K562 (cell line): ENCODE data around the gene MYH6. TPM values are rescaled to one million over a fixed set of nuclear protein-coding genes. Genes with fewer than 3 reads are reported as not detected.

Experiments
- ATAC-seq: fragments of 200-7000 bp; cut with Tn5 transposase; 3 replicates; pipeline ENCODE4 v1.9.1; 2020; ENCODE audit warnings: moderate library complexity
- BruUV-seq: library from RNA; stranded (reverse); fragments of 400-500 nt; replicated peaks from 2 replicates; lab custom pipeline; 2021; lab: Mats Ljungman, UMichigan
- CTCF ChIA-PET: fragments of 300-600 bp; formaldehyde crosslinking; extraction: SDS; loops from one replicate; lab custom pipeline; 2021; ENCODE audit warnings: low intra/inter-chr PET ratio; lab: Yijun Ruan, JAX
- POLR2A ChIA-PET: fragments of 300-600, 350-650 bp; sonication (Branson Sonifier 250); formaldehyde crosslinking; extraction: SDS; loops from one replicate; lab custom pipeline; 2021; ENCODE audit warnings: antibody characterized with exemption, inconsistent platforms; lab: Yijun Ruan, JAX
- DNase-seq, 4 experiments: peaks; one replicate each; pipeline versions ENCODE4 v3.0.0 to v3.0.0-alpha.2; 2011 to 2018; ENCODE audit warnings: low spot score in 3 of 4, mixed read lengths in 3 of 4; ENCODE audit errors: extremely low read depth in 1 of 4
- FAIRE-seq: peaks from 2 replicates; lab custom pipeline; 2011; peaks lifted over from hg19 to GRCh38; lab: Jason Lieb, UNC
- H2AFZ ChIP-seq: 2 replicates; pipeline ENCODE4 v1.6.0; 2011; ENCODE audit warnings: low read depth, low read length, control low read depth, inconsistent platforms
- H3K27ac ChIP-seq: fragments of 200-600 bp; 3 replicates; pipeline ENCODE4 v1.8.0; 2011; ENCODE audit warnings: low read depth, mild to moderate bottlenecking, control low read depth, inconsistent platforms, low read length, moderate library complexity, mixed read lengths; ENCODE audit errors: extremely low read depth
- H3K27me3 ChIP-seq, 2 experiments: fragments of 300-600 bp in 1 of 2; 2 replicates in 1 of 2; 3 replicates in 1 of 2; pipeline versions ENCODE4 v1.6.0 to v1.8.0; 2011; ENCODE audit warnings: inconsistent platforms in 2 of 2, low read length in 2 of 2, mild to moderate bottlenecking in 1 of 2, mixed read lengths in 1 of 2, moderate library complexity in 1 of 2; ENCODE audit not compliant: control insufficient read depth in 2 of 2, insufficient read depth in 2 of 2
- H3K36me3 ChIP-seq: fragments of 300-600 bp; 3 replicates; pipeline ENCODE4 v1.8.0; 2011; ENCODE audit warnings: mild to moderate bottlenecking, low read length, inconsistent platforms; ENCODE audit not compliant: control insufficient read depth, insufficient read depth
- H3K4me1 ChIP-seq, 2 experiments: fragments of 200-600 bp in 1 of 2; replicated peaks in 1 of 2; 2 replicates in 1 of 2; 3 replicates in 1 of 2; pipeline versions ENCODE4 v1.5.1 to v1.8.0; 2011; ENCODE audit warnings: inconsistent platforms in 2 of 2, low read length in 2 of 2, mild to moderate bottlenecking in 1 of 2, mixed read lengths in 1 of 2, moderate library complexity in 1 of 2; ENCODE audit not compliant: control insufficient read depth in 2 of 2, insufficient read depth in 2 of 2
- H3K4me2 ChIP-seq: 2 replicates; pipeline ENCODE4 v1.6.1; 2011; ENCODE audit warnings: low read length, control low read depth, inconsistent platforms, mixed read lengths; ENCODE audit not compliant: insufficient read depth
- H3K4me3 ChIP-seq: fragments of 200-600 bp; sonication (generic), shearing (Covaris generic); 2 replicates; pipeline ENCODE4 v1.5.1; 2016; ENCODE audit warnings: control low read depth, inconsistent platforms
- H3K79me2 ChIP-seq: fragments of 200-600 bp; 3 replicates; pipeline ENCODE4 v1.8.0; 2011; ENCODE audit warnings: low read length, inconsistent platforms; ENCODE audit not compliant: control insufficient read depth, insufficient read depth
- H3K9ac ChIP-seq, 2 experiments: 2 replicates each; pipeline versions ENCODE4 v1.6.0 to v1.6.1; 2011; ENCODE audit warnings: low read depth in 2 of 2, low read length in 2 of 2, control low read depth in 1 of 2, inconsistent platforms in 1 of 2, mild to moderate bottlenecking in 1 of 2, mixed read lengths in 1 of 2; ENCODE audit not compliant: insufficient read depth in 1 of 2
- H3K9me1 ChIP-seq: one replicate; pipeline ENCODE4 v1.6.0; 2011; ENCODE audit warnings: inconsistent platforms, mild to moderate bottlenecking, low read length, moderate library complexity; ENCODE audit not compliant: control insufficient read depth, insufficient read depth
- H3K9me3 ChIP-seq: replicated peaks from 2 replicates; pipeline ENCODE4 v1.5.1; 2011; ENCODE audit warnings: low read depth, low read length, inconsistent platforms; ENCODE audit not compliant: control insufficient read depth, insufficient read depth
- H4K20me1 ChIP-seq: replicated peaks from 2 replicates; pipeline ENCODE4 v1.6.1; 2011; ENCODE audit warnings: low read length, inconsistent platforms, mixed read lengths; ENCODE audit not compliant: control insufficient read depth, insufficient read depth
- BACH1 ChIP-seq: fragments of 200-800 bp; sonication (Bioruptor generic); IDR thresholded peaks from 2 replicates; pipeline ENCODE4 v1.6.1; 2016; ENCODE audit warnings: missing genetic modification characterization, missing compliant biosample characterization
- BCOR ChIP-seq: fragments of 450-650 bp; IDR thresholded peaks from 2 replicates; pipeline ENCODE4 v1.6.1; 2016
- ILF3 ChIP-seq: fragments of 450-650 bp; IDR thresholded peaks from 2 replicates; pipeline ENCODE4 v1.6.1; 2018; ENCODE audit warnings: antibody characterized with exemption, mild to moderate bottlenecking, moderate library complexity, borderline replicate concordance
- MCM2 ChIP-seq: fragments of 450-650 bp; IDR thresholded peaks from 2 replicates; pipeline ENCODE4 v1.6.1; 2017; ENCODE audit warnings: low read depth, mild to moderate bottlenecking
- ZNF232 ChIP-seq: sonication (generic); formaldehyde crosslinking; IDR thresholded peaks from 2 replicates; pipeline ENCODE4 v1.8.0; 2022; ENCODE audit warnings: mild to moderate bottlenecking, missing genetic modification reagents
- ZNF324 ChIP-seq: fragments of 250-450 bp; sonication (Bioruptor Pico); IDR thresholded peaks from 2 replicates; pipeline ENCODE4 v1.4.0; 2020; ENCODE audit warnings: mild to moderate bottlenecking
- ZNF551 ChIP-seq: fragments of 250-450 bp; sonication (Bioruptor Pico); IDR thresholded peaks from 2 replicates; pipeline ENCODE4 v1.5.0; 2021; ENCODE audit warnings: mild to moderate bottlenecking, moderate library complexity
- WGBS: fragments of 100-300 bp; shearing (Covaris generic); methylation state at CpG from one replicate; pipeline ENCODE4 v1.1.6; 2016; ENCODE audit warnings: low coverage, mixed read lengths; ENCODE audit not compliant: insufficient coverage; ENCODE audit errors: missing lambda C conversion rate; 5-methylcytosine and 5-hydroxymethylcytosine counted together
- in situ Hi-C: fragments of 300-500 bp; cut with MboI; formaldehyde crosslinking; loops from 4 replicates; pipeline ENCODE4 v1.15.0; 2018; ENCODE audit warnings: inconsistent platforms, mixed read lengths
- intact Hi-C: fragments of 100-400 bp; cut with micrococcal nuclease; formaldehyde crosslinking; loops from 2 replicates; pipeline ENCODE4 v1.14.2; 2022
- polyA plus RNA-seq, 8 experiments: library from polyadenylated mRNA; depleted of rRNA in 4 of 8; stranded (reverse) in 5 of 8; unstranded in 3 of 8; fragments of >200 nt; fragmentation: Nextera tagmentation in 2 of 8; fragmentation: Illumina TruSeq in 1 of 8; extraction: Ambion mirVana in 2 of 8; extraction: Trizol in 1 of 8; gene quantifications; 2 replicates each; pipeline versions ENCODE4 v1.2.1 to v1.2.3, GENCODE V29; 2011 to 2014; ENCODE audit warnings: inconsistent platforms in 1 of 8, missing spikeins in 1 of 8
- total RNA-seq, 7 experiments: library from RNA; depleted of rRNA in 6 of 7; stranded (reverse); fragments of >200 nt in 6 of 7; fragmentation: Illumina TruSeq in 2 of 7; extraction: Trizol in 2 of 7; gene quantifications; 2 replicates each; pipeline versions ENCODE4 v1.2.1 to v1.2.3, GENCODE V29; 2011 to 2021; ENCODE audit warnings: low replicate concordance in 1 of 7
- TF ChIP-seq, protein P1 (sequence below): fragments of 450-650 bp; IDR thresholded peaks from 2 replicates; pipeline ENCODE4 v1.6.1; 2017; ENCODE audit warnings: antibody characterized with exemption
- TF ChIP-seq, protein P2 (sequence below): fragments of 200-800 bp; sonication (Bioruptor generic); IDR thresholded peaks from 2 replicates; pipeline ENCODE4 v1.6.1; 2017; ENCODE audit warnings: missing genetic modification characterization, missing compliant biosample characterization
- TF ChIP-seq, protein P3 (sequence below): sonication (generic); formaldehyde crosslinking; IDR thresholded peaks from 2 replicates; pipeline ENCODE4 v1.8.0; 2023; ENCODE audit warnings: mild to moderate bottlenecking, missing genetic modification reagents
- TF ChIP-seq, protein P4 (sequence below): sonication (generic); formaldehyde crosslinking; IDR thresholded peaks from 2 replicates; pipeline ENCODE4 v1.9.0; 2022; ENCODE audit warnings: mild to moderate bottlenecking, missing genetic modification reagents

Gene MYH6
- total and polyA plus RNA-seq, 9 of the 15 experiments (the other 6 are each of a cell fraction or from before 2014, with no cell fraction given): not detected

DNA sequence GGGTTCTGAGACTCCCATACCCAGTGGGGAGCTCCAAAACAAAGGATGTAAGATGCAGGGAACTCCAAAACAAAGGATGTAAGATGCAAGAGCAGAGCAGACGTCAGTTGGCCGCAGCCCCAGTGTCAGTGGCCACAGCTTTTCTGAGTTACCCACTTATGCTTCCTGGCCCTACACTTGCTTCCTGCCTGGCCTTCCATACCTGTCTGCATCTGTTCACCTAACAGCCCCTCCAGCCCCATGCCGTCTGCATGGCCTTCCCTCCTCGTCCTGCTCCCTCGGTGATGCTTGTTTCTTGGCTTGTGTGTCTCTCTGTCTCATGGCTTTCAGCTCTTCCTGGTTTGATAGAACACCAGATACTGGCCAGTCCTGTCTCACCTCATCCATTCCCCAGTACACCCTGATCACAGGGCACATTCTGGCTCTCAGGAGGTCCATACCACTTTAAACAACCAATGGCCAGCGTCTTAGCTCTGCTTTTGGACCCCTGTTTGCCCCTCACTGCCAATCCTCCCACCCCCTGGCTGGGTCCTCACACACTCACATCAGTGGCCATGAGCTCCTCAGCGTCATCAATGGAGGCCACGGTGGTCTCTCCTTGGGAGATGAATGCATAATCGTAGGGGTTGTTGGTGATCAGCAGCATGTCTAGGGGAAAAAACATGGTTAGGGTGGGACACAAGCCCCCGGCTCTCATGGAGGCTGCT lies 22.1 kb upstream of the MYH6 start (continued):
- TF ChIP-seq, protein P1, sequence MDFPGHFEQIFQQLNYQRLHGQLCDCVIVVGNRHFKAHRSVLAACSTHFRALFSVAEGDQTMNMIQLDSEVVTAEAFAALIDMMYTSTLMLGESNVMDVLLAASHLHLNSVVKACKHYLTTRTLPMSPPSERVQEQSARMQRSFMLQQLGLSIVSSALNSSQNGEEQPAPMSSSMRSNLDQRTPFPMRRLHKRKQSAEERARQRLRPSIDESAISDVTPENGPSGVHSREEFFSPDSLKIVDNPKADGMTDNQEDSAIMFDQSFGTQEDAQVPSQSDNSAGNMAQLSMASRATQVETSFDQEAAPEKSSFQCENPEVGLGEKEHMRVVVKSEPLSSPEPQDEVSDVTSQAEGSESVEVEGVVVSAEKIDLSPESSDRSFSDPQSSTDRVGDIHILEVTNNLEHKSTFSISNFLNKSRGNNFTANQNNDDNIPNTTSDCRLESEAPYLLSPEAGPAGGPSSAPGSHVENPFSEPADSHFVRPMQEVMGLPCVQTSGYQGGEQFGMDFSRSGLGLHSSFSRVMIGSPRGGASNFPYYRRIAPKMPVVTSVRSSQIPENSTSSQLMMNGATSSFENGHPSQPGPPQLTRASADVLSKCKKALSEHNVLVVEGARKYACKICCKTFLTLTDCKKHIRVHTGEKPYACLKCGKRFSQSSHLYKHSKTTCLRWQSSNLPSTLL: no peak
- no peak for TF ChIP-seq ZNF232 (CRISPR knock-in tag)
- TF ChIP-seq MCM2: no peak
- TF ChIP-seq BCOR: no peak
- no peak for TF ChIP-seq ILF3
- no peak for TF ChIP-seq ZNF551 (CRISPR knock-in tag)
- TF ChIP-seq, all 486 proteins: peak for 0

DNA sequence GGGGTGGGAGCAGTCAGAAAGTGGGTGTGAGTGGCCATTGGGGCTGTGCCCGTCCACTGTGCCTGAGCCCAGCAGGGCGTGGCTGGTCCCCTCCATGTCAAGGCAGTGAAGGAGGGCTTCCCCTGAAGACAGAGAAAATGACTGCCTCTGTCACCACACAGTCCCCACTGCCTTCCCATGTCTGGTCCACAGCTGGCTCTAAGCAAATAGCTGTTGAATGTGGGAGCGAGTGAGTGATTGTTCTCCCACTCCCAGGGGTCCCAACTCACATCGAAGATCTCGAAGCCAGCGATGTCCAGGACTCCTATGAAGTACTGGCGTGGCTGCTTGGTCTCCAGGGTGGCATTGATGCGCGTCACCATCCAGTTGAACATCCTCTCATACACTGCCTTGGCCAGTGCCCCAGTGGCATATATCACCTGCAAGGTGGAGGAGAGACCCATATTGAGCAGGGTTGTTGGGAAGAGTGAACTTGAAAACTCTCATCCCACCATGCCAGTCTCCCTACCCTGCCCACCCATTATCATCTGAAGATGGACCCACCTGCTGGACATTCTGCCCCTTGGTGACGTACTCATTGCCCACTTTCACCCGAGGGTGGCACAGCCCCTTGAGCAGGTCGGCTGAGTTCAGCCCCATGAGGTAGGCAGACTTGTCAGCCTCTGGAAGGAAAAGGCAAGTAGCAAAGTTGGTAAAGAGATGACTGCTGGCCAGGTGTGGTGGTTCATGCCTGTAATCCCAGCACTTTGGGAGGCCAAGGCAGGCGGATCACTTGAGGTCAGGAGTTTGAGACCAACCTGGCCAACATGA lies 20.8 kb upstream of the MYH6 start:
- Histone ChIP-seq H3K4me2 (no peak overlapping the region), H3K79me2 (no peaks in the 10 kb centered on the region), H3K4me1 (no peaks in the 10 kb centered on the region), H3K9ac (no peak overlapping the region), H3K4me3 (no peak overlapping the region), H2AFZ (no peak overlapping the region), H3K9me3 (no peaks in the 10 kb centered on the region), H3K27ac (no peak overlapping the region), H3K36me3 (no peaks in the 10 kb centered on the region), H3K27me3 (peaks cover 0 to 57% of the 10 kb centered on the region in 2 experiments; a peak in 4 of 5 replicates), H3K9me1 (no peaks in the 10 kb centered on the region), H4K20me1 (no peaks in the 10 kb centered on the region; the same call in 1 of the 2 replicates)
- intact Hi-C loops: no loop called here
- under 1% methylated on average over 10 of the region's 13 CpGs for WGBS
- in situ Hi-C loops: no loop called here
- POLR2A ChIA-PET: no interaction called here
- no peak for ATAC-seq
- CTCF ChIA-PET: no interaction called here
- FAIRE-seq: no peak
- no TSS peak for BruUV-seq
- no peak for DNase-seq
- TF ChIP-seq BACH1 (no peak), ZNF324 (CRISPR knock-in tag) (no peak)
- TF ChIP-seq, protein P2, sequence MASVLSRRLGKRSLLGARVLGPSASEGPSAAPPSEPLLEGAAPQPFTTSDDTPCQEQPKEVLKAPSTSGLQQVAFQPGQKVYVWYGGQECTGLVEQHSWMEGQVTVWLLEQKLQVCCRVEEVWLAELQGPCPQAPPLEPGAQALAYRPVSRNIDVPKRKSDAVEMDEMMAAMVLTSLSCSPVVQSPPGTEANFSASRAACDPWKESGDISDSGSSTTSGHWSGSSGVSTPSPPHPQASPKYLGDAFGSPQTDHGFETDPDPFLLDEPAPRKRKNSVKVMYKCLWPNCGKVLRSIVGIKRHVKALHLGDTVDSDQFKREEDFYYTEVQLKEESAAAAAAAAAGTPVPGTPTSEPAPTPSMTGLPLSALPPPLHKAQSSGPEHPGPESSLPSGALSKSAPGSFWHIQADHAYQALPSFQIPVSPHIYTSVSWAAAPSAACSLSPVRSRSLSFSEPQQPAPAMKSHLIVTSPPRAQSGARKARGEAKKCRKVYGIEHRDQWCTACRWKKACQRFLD (CRISPR knock-in tag): no peak
- TF ChIP-seq, protein P3, sequence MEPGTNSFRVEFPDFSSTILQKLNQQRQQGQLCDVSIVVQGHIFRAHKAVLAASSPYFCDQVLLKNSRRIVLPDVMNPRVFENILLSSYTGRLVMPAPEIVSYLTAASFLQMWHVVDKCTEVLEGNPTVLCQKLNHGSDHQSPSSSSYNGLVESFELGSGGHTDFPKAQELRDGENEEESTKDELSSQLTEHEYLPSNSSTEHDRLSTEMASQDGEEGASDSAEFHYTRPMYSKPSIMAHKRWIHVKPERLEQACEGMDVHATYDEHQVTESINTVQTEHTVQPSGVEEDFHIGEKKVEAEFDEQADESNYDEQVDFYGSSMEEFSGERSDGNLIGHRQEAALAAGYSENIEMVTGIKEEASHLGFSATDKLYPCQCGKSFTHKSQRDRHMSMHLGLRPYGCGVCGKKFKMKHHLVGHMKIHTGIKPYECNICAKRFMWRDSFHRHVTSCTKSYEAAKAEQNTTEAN (CRISPR knock-in tag): no peak
- TF ChIP-seq, protein P4, sequence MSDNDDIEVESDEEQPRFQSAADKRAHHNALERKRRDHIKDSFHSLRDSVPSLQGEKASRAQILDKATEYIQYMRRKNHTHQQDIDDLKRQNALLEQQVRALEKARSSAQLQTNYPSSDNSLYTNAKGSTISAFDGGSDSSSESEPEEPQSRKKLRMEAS: no peak
